Stimulated activated CD8-positive, alpha-beta memory T cell treated with anti-CD3 and anti-CD28 coated beads, Interleukin-15, amount 100 ng/mL, for 48 hours (primary cell): ENCODE results near the gene ENDOU.

Experiments
- DNase-seq, 2 donors: peaks; one replicate each; pipeline ENCODE4 v3.0.0-alpha.2; 2020; ENCODE audit warnings: low read depth in 2 of 2

Gene ENDOU

DNA sequence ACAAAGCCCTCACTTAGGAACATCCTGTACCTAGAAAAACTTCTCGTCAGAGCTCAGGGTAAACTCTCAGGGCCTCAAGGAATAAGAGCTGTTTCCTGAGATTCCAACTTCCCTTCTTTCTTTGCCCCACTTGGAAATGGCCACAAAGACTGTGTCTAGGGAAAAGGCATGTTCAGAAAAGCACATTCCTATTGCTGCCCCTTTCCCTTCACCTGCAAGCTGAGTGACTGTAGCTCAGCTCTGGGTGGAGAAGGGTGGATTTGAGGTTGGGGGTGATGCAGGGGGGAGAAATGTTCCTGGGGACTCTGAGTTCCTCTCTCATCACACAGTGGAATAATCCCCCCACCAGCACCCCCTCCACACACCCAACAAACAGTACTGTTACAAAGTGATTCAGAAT is 6.8 kb downstream of the ENDOU start:
- DNase-seq, result no peak

DNA sequence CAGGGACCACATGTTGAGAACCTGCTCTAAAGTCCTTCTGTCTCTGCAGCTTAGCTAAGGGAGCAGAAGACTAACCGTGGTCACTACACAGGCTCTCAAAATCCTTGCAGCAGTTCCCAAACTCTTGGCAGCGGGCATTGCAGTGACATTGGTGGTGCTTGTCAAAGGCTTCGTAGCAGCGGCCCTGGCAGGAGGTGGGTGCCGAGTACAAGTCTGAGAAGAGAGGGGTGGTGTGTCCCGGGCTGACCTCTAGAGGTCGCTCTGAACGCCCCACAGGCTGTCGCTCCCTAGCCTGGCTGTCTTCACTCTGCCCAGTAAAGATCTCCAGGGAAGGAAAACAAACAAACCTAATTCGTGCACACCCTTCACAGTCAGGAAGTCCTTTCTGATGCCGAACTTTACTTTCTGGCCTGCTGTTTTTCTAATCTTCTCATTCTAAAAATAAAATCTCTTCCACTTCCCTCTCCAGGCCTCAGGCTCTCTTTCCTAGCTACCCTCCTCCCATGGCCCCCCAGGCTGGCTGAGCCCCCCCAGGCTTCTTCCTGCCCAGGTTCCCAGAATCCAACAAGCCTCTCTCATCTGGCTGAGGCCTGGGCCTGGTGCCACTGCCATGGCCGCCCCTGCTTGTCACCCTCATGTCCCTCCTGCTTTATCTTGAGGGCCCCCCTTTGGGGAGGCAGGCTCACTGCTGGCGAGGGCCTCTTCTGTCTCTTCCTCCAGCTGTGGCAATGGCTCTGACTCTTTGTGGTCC is 7.7 kb downstream of the ENDOU start:
- DNase-seq, result peak in 1 of 2 donors; percentile 25

DNA sequence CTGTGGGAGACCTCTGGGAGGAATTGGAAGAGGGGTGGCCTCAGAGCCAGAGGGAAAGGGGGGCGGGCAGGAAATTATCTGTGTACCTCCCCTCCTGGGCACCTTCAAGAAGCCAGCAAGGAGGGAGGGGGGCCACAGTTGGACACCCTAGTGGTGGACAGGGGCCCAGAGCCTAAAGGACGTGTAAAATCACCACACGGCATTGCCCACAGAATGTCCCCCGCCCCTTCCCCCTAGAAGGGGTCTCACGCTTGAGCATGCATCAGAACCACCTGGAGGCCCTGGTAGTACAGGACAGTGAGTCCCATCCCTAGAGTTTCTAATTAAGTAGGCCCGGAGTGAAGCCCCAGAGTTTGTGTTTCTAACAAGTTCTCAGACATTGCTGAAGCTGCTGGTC is 8.2 kb downstream of the ENDOU start:
- no peak for DNase-seq

DNA sequence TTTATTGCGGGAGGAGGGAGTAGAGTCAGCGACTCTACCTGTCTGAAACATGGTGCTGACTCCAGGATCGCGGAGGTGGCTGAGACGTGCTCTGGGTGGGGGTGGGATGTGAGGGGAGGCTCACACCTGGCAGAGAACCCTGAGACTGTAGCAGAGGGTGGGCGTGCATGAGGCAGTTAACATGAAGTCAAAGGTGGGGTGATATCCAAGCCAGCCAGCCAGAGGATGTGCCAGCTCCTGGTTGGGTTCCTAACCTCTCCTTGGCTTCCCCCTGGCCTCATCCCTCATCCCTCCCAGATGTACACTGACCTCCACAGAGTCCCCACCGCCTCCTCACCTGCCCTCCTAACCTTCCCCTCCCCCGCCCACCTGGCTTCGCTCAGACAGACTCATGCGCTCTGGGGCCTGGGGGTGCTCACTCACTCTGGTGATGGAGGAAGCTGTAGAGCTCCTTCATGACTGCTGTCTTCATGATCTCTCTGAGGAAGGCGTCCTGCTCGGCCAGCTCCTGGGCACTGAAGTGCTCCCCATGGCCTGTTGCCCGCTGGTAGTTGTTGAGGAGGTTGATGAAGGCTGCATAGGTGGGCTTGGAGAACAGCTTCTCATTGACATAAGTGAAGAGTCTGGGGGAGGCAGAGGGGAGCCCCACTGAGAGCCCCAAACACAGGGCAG is 9.3 kb downstream of the ENDOU start:
- DNase-seq, result no peak

DNA sequence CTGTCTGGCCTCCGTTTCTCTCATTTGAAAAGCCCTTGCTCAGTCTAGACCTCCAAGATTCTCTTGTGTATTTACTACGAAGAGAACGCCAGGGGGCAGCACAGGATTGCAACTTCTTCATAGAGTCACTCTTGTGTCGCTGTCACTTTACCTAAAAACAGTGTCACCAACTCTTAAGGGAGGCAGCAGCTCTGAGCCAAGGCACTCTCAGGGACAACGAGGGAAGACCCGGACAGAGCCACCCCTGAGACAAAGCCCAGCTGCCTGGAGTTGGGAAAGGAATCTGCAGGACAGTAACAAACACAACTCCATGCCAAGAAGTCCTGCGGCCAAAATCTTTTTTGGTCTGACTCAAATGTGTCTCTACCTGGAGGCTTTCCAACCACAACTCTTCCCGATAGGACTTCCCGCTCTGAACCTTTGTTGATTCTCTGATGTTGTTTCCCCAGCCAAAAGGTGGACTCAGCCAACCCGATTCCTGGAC is 9.9 kb downstream of the ENDOU start:
- DNase-seq, result peak; percentile 39 to 52

DNA sequence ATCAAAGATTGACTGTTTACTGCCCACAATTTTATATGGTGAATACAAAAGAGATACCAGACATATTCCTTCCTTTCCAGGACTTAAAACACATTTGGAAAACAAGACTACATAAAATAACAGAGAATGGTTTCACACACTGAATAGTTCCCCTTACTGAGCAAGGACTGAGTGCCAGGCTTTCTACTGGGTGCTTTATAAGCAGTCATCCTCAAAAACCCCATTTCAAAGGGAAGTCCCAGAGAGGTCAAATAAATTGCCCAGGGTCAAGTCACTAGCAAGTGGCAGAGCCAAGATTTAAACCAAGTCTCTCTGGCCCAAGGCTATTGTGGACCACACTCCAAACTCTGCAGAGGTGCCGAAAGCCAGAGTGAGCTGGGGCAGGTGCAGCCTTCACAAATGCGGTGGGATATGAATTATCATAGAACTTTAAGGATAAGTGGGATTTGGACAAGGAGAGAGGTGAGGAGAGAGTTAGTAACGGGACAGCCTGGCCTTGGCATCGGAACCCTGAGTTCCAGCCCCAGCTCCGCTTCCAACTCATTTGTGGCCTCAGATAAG is 10.4 kb downstream of the ENDOU start:
- DNase-seq, result no peak

DNA sequence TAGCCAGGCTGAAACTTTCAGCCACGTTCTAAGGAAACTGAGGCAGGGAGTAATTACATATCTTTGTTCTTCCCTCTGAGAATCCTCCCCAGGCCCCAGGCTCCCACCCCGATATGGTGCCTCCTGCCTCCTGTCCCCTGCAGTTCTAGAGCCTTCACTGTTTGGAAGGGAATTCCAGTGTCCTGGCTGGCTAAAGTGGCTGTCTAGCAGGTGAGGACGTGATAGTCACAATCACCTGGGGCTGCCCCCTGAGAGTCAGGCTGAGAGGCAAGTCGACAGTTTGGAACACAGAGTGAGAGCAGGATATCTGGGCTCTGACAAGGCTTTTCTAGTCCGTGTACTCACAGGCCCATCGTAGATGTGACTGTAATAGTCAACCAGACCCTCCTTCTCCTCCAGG is 13.1 kb downstream of the ENDOU start:
- DNase-seq, result no peak

DNA sequence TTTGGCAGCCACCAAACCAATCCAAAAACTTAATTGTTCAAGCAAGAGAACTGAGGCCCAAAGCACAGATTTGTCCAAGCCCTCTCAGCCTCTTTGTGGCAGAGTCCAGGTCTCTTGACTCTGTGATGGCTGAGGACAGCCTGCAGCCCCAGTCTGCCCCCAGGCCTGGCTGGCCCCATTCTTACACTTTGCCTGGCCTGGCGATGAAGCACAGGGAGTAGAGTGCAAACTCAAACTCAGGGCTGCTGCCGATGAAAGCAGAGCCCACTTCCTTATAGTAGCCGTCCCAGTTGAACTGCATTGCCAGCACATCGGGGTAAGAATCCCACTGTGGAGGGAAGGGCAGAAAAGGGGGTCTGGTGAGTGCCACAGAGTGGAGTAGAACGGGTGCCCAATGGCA is 13.8 kb downstream of the ENDOU start:
- DNase-seq, result no peak

DNA sequence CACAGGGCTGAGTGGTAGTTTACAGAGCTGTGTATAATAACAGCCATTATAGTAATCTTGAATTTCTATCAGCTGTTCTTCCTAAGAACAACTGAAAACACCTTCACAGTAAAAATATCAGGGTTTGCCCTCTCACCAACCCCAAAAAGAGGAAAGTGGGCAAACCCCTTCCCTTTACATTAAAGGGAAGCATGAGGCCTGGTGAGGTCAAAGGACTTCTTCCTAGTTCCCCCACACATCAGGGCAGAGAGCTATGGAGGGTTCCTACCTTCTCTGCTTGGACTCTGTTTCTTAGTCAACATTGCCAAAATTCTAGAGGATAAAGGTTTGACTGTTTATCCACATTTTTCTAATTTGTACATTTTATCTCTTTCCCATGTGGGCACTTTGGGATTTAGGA is 15.0 kb downstream of the ENDOU start:
- DNase-seq, result no peak

DNA sequence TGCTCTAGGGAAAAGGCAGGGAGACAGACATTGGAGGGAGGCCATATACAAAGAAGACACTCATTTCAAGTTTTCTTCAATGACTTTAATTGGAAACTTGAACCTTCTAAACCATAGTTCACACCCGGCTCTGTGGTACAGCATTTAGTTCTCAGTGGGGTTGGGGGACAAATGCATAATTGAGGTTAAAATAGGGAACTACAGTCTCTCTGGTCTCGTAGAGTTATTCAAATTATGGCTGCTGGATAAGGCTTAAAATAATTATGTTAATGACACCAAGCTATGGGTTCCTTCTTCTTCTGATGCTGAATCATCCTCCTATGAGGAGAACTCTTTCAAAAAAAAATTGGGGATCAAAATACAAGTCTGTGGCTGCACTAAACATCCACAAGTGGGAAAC is 15.6 kb downstream of the ENDOU start:
- no peak for DNase-seq

DNA sequence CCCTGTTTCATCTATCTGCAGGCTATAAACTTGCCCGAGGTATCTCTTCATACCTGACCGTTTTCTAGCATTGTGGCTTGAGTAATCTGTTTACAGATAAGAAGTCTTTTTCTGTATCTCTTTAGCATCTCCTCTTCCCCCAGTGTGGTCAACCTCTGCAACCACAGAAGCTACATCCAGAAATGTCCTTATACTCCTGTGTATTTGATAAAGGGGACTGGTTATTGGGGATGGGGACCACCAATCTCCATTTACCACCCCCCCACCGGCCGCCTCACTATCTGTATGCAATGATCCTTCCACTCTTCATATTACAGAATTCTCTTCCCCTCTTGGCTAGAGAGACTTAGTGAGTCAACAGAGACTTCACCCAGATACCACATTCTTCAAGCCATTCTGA is 16.1 kb downstream of the ENDOU start:
- DNase-seq, result no peak

DNA sequence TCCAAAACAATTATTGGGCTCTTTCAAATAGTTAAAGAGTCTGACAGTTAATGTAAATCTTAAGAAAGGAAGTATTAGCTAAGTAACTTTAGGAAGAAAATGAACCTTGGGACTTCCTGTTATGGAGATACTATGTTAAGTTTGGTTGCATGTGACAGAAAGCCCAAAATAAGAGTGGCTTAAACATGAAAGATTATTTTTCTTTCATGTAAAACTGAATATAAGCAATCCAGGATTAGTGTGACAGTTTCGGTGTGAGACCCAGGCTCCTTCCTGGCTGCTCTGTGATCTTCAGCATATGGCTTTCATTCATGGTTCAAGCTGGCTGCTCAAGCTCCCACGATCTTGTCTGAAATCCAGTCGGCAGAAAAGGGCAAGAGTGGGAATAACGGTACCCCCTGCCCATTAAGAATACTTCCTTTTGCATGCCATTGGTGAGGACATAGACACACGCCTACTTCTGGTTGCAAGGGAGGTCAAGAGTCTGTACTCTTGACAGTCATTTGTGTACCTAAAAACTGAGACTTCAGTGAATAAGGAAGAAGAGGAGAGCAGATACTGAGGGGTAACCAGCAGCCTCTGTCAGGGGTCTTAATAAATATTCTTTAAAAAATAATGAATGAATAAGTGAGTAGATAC is 17.3 kb downstream of the ENDOU start:
- no peak for DNase-seq

DNA sequence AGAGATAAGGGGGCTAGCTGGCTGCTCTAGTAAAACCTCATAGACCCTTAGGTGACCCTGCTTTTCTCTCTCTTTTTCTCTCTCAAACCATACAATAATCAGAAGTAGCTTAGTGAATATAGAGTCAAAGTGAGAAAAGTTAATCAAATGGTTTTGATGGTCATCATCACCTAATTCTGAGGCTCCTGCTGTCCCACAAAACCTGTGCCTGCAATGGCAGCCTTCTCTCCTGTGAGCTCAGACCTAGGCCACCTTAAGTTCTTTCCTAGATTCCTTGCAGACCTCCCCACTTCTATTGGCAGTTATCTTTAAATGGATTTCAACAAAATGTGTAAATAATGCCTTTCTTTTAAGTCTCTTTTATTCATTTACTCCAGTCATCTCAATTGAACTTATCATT is 17.9 kb downstream of the ENDOU start:
- no peak for DNase-seq

DNA sequence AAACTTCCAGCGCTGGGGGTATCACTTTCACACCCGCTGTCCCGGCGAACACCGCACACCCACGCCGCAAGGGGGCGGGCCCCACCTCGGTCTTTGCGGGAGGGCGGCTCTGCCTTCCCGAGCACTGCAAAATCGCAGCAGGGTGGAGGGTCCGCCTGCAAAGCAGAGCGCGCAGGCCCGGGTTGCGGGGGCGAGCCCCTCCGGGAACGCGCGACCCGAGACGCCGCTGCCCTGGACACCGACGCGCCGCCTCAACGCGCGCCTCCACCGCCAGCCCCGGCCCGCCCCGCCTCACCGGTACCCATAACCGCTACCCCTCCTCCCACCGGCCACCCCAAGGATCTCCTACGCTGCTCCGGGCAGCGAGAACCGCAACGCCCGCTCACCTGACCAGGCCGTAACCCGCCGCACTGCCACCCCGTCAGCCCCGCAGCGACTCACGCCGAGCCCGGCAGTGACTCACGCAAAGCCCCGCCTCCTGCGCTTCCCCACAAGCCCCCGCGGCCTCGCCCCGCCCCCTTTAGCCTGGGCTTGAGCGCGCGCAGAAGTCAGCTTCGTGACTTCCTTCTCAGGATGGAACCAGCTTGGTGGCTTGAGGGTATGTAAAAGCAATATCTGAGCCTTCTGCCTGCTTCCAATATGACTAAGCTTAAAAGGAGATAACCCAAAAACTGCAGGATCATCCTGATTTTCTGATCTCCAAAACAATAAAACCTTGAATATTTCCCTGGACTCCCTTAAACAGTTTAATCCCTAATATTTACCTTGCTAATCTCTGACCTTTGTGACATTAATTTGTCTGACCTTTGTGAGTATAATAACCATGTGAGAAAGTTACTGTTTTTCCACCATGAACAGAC is 19.5 kb downstream of the ENDOU start, which contains the start of gene RPAP3:
Gene RPAP3 (minus strand): TSS at position 465 of the 860 bp plus-strand sequence. CDS start 3,190 bp downstream, outside the sequence.
- peak; percentile 97 to 98 for DNase-seq

DNA sequence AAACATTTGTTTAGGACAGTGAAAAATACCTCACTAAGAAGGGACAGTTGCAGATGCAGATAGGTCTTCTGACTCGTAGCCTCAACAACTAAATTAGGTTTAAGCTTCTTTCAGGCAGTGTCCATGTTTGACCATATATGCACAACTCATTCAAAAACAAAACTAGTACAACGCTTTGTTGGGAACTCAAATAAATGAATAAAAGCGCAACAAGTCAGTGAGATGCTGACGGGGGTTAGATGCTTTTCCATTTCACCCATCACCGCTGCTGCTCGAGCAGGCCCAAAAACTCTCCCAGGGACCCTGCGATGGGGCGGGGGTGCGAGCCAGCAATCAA is 20.1 kb downstream of the ENDOU start:
- no peak for DNase-seq

DNA sequence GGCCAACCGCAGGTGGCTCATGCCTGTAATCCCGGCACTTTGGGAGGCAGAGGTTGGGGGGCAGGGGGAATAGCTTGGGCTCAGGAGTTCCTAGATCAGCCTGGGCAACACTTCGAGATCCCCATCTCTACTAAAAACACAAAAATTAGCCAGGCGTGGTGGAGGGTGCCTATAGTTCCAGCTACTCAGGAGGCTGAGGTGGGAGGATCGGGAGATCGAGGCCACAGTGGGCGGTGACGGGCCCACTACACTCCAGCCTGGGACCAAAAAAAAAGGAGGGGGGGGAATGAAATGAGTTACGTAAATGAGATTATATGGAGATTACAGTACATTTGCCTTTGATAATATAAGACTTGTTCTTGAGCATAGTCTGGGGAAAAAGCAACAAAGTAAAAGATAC is 20.6 kb downstream of the ENDOU start:
- DNase-seq, result no peak

DNA sequence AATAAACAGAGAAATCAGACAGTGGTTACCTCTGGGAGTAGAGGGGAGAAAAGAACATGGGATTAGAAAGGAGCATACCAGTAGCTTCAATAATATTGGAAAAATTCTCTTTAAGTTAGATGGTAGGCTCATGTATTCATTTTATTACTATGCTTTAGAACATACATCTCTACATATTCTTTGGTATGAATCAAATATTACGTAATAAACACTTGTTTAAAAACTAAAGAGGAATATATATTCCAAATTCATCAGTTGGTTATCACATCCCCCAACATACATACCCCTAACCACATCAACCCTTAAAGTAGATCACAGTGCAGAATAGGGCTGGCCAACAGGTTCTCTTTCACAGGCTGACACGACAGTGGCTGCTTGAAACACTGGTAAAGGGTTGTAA is 25.0 kb downstream of the ENDOU start:
- DNase-seq, result no peak

DNA sequence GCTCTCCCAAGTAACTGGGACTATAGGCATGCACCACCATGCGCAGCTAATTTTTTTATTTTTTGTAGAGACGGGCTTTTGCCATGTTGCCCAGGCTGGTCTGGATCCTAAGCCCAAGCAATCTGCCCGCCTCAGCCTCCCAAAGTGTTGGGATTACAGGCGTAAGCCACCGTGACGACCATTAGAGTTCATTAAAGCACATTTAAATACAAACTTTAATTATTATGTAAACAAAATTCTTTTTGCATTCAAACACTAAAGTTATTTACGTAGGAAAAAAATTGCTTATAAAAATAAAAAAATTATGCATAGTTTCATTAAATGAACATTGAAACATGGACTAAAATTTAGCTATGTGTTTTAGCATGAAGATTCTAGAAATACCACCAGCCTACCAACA is 26.7 kb downstream of the ENDOU start:
- no peak for DNase-seq

DNA sequence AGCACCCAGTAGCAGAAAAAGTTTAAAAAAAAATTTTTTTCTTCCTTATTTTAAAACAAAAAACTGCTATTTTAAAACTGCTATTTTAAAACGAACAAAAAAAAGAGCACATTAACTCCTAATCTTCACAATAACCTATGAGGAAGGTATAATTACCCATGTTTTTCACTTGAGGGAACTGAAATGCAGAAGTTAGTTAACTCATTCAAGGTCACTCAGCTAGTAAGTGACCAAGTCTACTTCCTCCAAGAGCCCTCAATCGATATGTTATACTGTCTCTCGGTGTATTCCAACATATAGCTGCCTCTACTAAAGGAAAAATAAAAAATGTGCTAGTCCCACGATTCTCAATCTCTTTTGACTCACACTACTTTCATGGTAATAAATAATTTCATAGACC is 27.2 kb downstream of the ENDOU start:
- no peak for DNase-seq

DNA sequence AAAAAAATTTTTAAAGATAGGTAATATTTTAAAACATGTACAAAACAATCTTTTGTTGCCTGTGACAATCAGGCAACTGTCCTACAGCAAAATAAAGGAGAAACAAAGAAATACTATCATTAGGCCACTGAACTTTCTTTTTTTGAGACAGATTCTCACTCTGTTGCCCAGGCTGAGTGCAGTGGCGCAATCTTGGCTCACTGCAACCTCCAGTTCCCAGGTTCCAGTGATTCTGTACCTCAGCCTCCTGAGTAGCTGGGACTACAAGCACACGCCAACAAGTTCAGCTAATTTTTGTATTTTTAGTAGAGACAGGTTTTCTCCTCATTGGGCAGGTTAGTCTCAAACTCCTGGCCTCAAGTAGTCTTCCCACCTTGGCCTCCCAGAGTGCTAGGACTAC is 36.1 kb downstream of the ENDOU start:
- DNase-seq, result no peak

DNA sequence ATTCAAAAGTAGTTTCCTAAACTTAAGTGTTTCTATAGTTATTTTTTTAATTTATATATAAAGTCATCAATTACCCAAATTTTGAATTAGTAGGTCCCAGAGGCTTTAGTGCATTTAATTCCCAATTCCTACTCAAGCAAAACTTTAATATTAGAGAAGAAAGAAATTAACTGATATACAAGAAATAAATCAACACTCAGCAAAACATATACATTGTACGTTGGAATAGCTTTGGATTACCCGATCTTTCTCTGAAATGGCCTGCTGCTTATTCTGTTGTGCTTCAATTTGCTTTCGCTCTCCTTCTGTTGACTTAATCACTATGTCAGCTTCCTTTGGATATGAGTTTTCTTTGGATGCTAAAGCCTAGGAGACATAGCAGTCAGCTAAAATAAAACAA is 37.7 kb downstream of the ENDOU start:
- no peak for DNase-seq
